HG03439 (cell line): Measurements from ENCODE around the gene MIA2.
A peak's percentile ranks its signal among the peaks of the same experiment; 100 is the strongest.

Experiments
- ATAC-seq: cut with Tn5 transposase; IDR thresholded peaks from one replicate; pipeline ENCODE4 v1.9.1; 2021; ENCODE audit warnings: mild to moderate bottlenecking, moderate library complexity; ENCODE audit not compliant: unreplicated experiment

MIA2 gene

DNA sequence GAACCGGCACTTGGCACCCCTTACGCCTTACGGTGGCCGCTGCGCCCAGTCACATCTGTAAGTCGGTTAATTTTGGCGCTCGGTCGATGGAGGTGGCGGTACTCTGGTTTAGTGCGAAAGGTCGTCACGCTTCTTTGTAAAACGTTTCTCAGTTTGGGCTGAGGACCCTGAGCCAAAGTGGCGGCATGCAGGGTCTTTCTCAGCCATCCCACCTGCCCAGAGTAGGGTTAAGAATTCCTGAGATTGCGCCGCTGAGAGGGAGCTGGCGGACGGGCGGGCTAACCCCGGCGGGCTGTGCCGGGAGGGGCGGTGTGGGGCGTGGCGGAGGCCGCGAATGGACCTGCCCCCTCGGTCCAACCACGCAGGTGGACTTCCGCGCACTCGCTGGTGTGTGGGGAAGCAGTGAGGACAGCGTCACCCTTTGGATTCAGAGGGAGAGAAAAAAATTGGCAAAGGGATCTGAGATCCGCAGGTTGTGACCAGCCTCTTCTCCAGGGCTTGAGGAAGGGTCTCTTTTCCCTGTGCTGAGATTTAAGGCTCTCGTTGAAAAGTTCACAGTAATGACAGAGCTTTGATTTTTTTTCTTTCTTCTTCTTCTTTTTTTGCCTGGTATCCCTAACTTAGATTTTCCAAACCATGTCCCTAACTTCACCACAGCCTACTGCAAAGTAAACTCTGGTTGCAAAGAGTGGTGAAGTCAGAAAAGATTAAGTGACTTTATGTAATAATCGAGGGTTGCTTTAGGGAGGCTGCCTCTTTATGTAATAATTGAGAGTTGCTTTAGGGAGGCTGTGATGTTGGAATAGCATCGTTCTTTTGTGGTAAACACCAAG is 199.1 kb downstream of the MIA2 start:
- ATAC-seq, result peak; percentile 72

DNA sequence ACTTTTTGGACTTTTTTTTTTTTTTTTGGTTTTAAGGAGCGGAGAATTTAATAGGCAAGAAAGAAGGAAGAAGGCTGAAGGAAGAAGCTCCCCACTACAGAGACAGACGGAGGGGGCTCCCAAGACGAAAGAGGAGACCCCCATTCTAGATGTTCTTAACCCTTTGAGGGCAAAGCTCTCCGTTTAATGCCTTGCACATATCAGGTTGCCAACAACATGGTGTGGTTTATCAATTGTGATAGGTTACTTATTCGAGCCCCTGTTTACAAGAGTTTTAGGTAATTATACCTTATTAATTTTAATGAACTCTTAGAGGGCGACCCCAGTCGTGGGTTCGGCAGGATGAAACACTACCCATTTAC is 199.7 kb downstream of the MIA2 start:
- ATAC-seq, result no peak

DNA sequence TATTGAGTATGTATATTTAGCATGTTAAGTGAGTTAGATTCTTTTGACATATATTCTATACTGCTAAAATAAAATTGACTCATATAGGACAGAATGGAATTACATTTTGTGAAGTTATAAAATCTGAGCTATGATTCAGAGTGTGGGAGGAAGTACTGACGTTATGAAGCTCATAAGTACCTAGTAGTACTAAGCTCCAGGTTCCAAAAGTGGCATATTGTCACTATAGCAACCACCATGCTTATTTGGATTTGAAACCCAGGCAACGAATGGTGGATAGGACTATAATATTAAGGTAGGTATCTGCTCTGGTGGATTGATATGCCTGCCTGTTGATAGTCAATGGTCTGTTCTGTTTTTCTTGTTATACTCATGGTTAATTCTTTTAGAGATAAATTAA is 200.7 kb downstream of the MIA2 start:
- ATAC-seq, result no peak

DNA sequence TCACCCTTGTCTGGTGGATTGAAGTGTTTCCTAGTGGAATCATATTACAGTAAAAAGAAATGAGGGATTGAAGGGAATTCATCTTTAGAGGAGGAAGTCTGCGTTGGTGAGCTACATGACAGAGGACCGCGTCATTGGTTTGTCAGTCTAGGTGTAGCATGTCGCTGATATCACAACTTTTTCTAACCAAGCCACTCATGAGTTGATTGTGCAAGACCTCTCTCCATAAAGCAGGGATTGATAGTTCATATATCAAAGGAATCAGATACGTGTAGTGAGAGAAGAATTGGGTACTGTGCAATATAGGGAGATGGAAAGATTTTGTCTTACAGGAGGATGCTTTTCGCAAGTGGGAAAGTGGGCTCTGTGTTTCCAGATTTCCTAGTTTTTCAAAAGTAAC is 201.5 kb downstream of the MIA2 start:
- ATAC-seq, result no peak
